ENCODE data around the gene EEA1. TPM values are rescaled to one million over a fixed set of nuclear protein-coding genes. Genes with fewer than 3 reads are reported as not detected.

The EEA1 gene
- total and polyA plus RNA-seq, 2 donors (not counting 1 experiment from before 2014, with no cell fraction given): 25.6 to 46.4 TPM

GRCh38 chr12:92950011-92950410 is 20.9 kb upstream of the EEA1 start:
- no peak overlapping the region for H3K27ac ChIP-seq (ENCODE audit: insufficient read depth, low read length)
- H2AFZ ChIP-seq (ENCODE audit: low read length): no peak overlapping the region
- no peak overlapping the region for H3K4me2 ChIP-seq (ENCODE audit: extremely low read depth, insufficient read depth, low read length)
- H3K9me3 ChIP-seq (ENCODE audit: control insufficient read depth, insufficient read depth, low read depth, low read length): no peaks in the 10 kb centered on the region
- H3K27me3 ChIP-seq (ENCODE audit: control insufficient read depth, insufficient read depth, low read length): no peaks in the 10 kb centered on the region
- no peaks in the 10 kb centered on the region for H3K36me3 ChIP-seq (ENCODE audit: control insufficient read depth, insufficient read depth, low read length)
- H3K4me3 ChIP-seq (replicated peaks in 1 of 4; ENCODE audit: control extremely low read depth in 1 of 4, insufficient read depth in 1 of 4, low read depth in 3 of 4, low read length in 4 of 4): no peak overlapping the region
- H4K20me1 ChIP-seq (ENCODE audit: control insufficient read depth, extremely low read depth, insufficient read depth, low read length): no peaks in the 10 kb centered on the region
- no peaks in the 10 kb centered on the region for H3K4me1 ChIP-seq (ENCODE audit: control insufficient read depth, extremely low read depth, insufficient read depth, low read length)
- H3K79me2 ChIP-seq (ENCODE audit: control insufficient read depth, insufficient read depth, low read length): no peaks in the 10 kb centered on the region
- no peak overlapping the region for H3K9ac ChIP-seq (ENCODE audit: insufficient read depth, low read length)
- no peak for TF ChIP-seq EZH2 (IDR thresholded peaks at IDR 0.05; ENCODE audit: low read length, missing control alignments)
- no peak for TF ChIP-seq CTCF (conservative IDR thresholded peaks at IDR 0.05 in 1 of 2, IDR thresholded peaks at IDR 0.05 in 1 of 2; ENCODE audit: low read depth in 1 of 2, low read length in 2 of 2)
- DNase-seq (ENCODE audit: low read depth in 2 of 2): no peak

- no peaks in the 10 kb centered on the region for H4K20me1 ChIP-seq (ENCODE audit: control insufficient read depth, extremely low read depth, insufficient read depth, low read length)
- TF ChIP-seq CTCF (conservative IDR thresholded peaks at IDR 0.05 in 1 of 2, IDR thresholded peaks at IDR 0.05 in 1 of 2; ENCODE audit: low read depth in 1 of 2, low read length in 2 of 2) (no peak), EZH2 (IDR thresholded peaks at IDR 0.05; ENCODE audit: low read length, missing control alignments) (no peak)
- no peak overlapping the region for H3K27ac ChIP-seq (ENCODE audit: insufficient read depth, low read length)
- DNase-seq (ENCODE audit: low read depth in 2 of 2): no peak
- no peaks in the 10 kb centered on the region for H3K27me3 ChIP-seq (ENCODE audit: control insufficient read depth, insufficient read depth, low read length)
- no peaks in the 10 kb centered on the region for H3K36me3 ChIP-seq (ENCODE audit: control insufficient read depth, insufficient read depth, low read length)
- H3K9ac ChIP-seq (ENCODE audit: insufficient read depth, low read length): no peak overlapping the region
- H3K9me3 ChIP-seq (ENCODE audit: control insufficient read depth, insufficient read depth, low read depth, low read length): no peaks in the 10 kb centered on the region
- no peak overlapping the region for H3K4me2 ChIP-seq (ENCODE audit: extremely low read depth, insufficient read depth, low read length)
- no peaks in the 10 kb centered on the region for H3K4me1 ChIP-seq (ENCODE audit: control insufficient read depth, extremely low read depth, insufficient read depth, low read length)
- H3K4me3 ChIP-seq (replicated peaks in 1 of 4; ENCODE audit: control extremely low read depth in 1 of 4, insufficient read depth in 1 of 4, low read depth in 3 of 4, low read length in 4 of 4): no peak overlapping the region
- no peak overlapping the region for H2AFZ ChIP-seq (ENCODE audit: low read length)
- no peaks in the 10 kb centered on the region for H3K79me2 ChIP-seq (ENCODE audit: control insufficient read depth, insufficient read depth, low read length)
Measured at GRCh38 chr12:92949466-92949865, 20.4 kb upstream of the EEA1 start.

DNA sequence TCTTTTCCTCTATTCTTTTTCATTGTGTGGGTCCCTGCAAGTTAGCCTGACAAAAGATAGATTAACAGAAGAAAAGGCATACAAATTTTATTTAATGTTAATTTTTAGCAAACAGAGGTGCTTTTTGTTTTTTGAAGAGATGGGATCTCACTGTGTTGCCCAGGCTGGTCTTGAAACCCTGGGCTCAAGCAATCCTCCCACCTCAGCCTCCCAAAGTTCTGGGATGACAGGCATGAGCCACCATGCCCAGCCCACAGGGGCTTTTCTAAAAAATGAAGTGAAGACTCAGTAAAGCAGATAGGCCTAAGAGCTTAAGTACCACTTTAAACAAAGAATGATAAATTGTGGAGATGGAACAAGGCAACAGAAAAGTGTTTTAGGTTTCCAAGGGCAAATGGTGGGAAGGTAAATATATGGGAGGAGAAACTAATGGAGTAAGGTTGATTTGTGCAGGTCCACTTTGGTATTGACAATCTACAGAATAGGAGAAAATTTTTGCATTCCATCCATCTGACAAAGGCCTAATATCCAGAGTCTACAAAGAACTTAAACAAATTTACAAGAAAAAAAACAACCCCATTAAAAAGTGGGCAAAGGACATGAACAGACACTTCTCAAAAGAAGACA is 18.6 kb upstream of the EEA1 start:
- Histone ChIP-seq H3K36me3 (ENCODE audit: control insufficient read depth, insufficient read depth, low read length) (no peaks in the 10 kb centered on the region), H3K4me2 (ENCODE audit: extremely low read depth, insufficient read depth, low read length) (no peak overlapping the region), H3K9ac (ENCODE audit: insufficient read depth, low read length) (no peak overlapping the region), H3K27me3 (ENCODE audit: control insufficient read depth, insufficient read depth, low read length) (no peaks in the 10 kb centered on the region), H3K79me2 (ENCODE audit: control insufficient read depth, insufficient read depth, low read length) (no peaks in the 10 kb centered on the region), H2AFZ (ENCODE audit: low read length) (no peak overlapping the region), H3K4me3 (replicated peaks in 1 of 4; ENCODE audit: control extremely low read depth in 1 of 4, insufficient read depth in 1 of 4, low read depth in 3 of 4, low read length in 4 of 4) (no peak overlapping the region), H3K27ac (ENCODE audit: insufficient read depth, low read length) (no peak overlapping the region), H3K9me3 (ENCODE audit: control insufficient read depth, insufficient read depth, low read depth, low read length) (no peaks in the 10 kb centered on the region), H4K20me1 (ENCODE audit: control insufficient read depth, extremely low read depth, insufficient read depth, low read length) (no peaks in the 10 kb centered on the region), H3K4me1 (ENCODE audit: control insufficient read depth, extremely low read depth, insufficient read depth, low read length) (peaks cover 5% of the 10 kb centered on the region)
- TF ChIP-seq CTCF (conservative IDR thresholded peaks at IDR 0.05 in 1 of 2, IDR thresholded peaks at IDR 0.05 in 1 of 2; ENCODE audit: low read depth in 1 of 2, low read length in 2 of 2) (no peak), EZH2 (IDR thresholded peaks at IDR 0.05; ENCODE audit: low read length, missing control alignments) (no peak)
- no peak for DNase-seq (ENCODE audit: low read depth in 2 of 2)
